ENCODE data around the gene SDK1.

The SDK1 gene

DNA sequence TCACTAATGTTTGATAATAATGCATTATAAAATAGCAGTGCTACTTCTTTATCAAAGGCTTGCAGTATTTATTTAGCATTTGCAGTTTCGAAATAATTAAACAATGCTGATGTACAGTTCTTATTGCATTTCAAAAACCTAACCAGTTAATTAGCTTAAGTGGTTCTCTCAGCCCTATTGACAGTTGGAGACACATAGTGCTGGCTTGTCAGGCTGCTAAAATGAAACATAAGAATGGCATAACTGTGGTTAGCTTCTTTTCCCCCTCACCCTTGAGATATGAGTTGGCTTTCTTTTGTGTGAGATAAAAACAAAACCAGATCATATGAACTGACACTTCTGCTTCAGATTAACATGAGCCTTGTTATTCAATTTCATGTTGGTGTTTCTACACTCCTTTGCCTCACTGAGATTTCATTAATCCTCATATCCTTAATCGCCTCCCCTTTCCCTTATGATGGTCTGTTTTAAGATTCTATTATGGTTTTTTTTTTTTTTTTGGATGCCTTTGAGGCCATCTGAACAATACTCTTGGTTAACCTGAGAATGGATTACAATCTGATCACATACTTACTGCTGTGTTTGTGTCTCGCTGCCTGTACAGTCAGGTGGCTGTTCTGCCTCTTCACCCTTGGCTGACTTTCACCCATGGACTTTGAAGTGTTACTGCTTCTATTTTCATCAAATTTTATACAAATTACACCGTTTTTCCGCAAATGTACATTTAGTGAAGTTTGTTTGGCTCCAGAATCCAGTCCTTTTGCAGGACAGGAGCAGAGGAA is 108.0 kb downstream of the SDK1 start:
- DNase-seq (ENCODE audit: low read depth in 2 of 2), result no peak

DNA sequence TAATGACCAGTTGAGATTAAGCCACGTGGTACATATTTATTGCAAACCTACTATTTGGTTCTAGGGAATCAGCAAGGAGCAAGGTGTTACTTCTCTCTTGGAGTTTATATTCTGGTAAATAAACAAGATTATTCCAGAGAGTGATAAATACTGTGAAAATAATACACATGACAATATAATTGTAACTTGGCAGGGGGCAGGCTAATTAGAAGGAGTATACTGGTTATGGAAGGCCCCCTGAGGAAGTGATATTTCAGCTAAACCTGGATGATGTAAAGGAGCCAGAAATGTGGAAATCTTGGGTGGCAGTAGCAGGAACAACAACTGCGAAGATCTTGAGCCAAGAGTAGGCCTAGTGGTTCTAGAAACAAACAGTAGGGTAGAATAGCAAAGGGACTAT is 111.8 kb downstream of the SDK1 start:
- no peak for DNase-seq (ENCODE audit: low read depth in 2 of 2)

GRCh38 chr7:3415861-3416312 is 114.8 kb downstream of the SDK1 start:
- DNase-seq (ENCODE audit: low read depth in 2 of 2), result no peak

GRCh38 chr7:3416453-3416852 is 115.4 kb downstream of the SDK1 start:
- no peak for DNase-seq (ENCODE audit: low read depth in 2 of 2)

- DNase-seq (ENCODE audit: low read depth in 2 of 2), result no peak
Observed at GRCh38 chr7:3425087-3425486, 124.0 kb downstream of the SDK1 start.

DNA sequence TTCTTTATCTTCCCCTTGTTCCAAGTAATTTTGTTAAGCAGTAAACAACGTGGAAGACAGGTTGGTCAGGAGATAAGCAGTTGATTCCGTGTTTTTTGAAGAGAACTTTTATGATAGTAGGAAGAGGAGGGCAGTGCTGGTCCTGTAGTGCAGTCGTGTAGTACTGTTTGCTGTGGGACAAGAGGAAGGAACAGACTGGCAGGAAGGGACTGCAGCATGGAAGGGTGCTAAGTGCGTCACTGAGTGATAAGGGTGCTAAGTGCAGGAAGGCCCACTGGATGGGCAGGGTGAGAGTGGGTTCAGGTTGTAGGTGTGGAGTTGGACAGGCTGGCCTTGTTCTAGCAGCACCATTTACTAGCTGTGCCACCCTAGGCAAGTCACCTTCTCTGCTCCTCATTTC is 125.0 kb downstream of the SDK1 start:
- DNase-seq (ENCODE audit: low read depth in 2 of 2), result no peak

DNA sequence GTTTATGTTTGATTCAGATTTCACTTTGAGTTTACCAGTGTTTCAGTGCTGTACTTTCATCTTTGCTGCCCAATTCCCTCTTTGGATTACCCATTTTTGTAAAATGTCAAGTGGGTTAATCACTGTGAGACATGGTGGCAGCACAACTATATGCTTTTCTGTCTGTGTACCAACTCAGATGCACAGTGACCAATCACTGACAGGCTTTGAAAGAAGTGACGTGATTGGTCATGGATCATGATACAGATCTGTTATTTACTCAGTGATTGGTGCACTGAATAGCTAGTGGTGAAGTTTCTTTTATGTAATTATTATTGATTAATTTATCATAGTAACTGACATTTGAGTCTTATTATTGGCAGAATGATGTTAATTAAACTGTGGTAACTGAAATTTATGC is 126.9 kb downstream of the SDK1 start:
- no peak for DNase-seq (ENCODE audit: low read depth in 2 of 2)

GRCh38 chr7:3429981-3430380 is 128.9 kb downstream of the SDK1 start:
- no peak for DNase-seq (ENCODE audit: low read depth in 2 of 2)

GRCh38 chr7:3430588-3430987 is 129.5 kb downstream of the SDK1 start:
- DNase-seq (ENCODE audit: low read depth in 2 of 2), result no peak

- no peak for DNase-seq (ENCODE audit: low read depth in 2 of 2)
Observed at GRCh38 chr7:3431306-3431705, 130.3 kb downstream of the SDK1 start.

DNA sequence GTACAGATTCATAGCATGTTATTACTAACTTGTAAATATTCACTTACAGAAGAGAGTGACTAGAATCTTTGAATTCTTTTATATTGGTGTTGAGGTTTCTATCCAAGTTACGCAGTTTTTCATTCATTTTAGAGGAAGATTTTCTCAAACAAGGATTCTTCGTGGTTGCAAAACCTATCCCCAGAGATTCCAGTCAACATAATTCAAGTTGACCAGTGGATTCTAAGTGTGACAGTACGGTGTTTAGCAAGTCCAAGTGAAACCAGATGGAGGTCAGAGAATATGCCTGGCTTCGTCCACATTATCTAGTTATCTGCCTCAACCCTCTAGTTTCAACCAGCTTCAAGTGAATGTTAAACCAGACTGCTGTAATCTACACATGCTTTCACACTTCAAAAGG is 131.9 kb downstream of the SDK1 start:
- no peak for DNase-seq (ENCODE audit: low read depth in 2 of 2)

GRCh38 chr7:3434611-3435010 is 133.6 kb downstream of the SDK1 start:
- DNase-seq (ENCODE audit: low read depth in 2 of 2), result no peak

- no peak for DNase-seq (ENCODE audit: low read depth in 2 of 2)
Observed at GRCh38 chr7:3436112-3436511, 135.1 kb downstream of the SDK1 start.

GRCh38 chr7:3436746-3437145 is 135.7 kb downstream of the SDK1 start:
- no peak for DNase-seq (ENCODE audit: low read depth in 2 of 2)

- DNase-seq (ENCODE audit: low read depth in 2 of 2), result no peak
Observed at GRCh38 chr7:3437467-3437866, 136.4 kb downstream of the SDK1 start.

GRCh38 chr7:3438352-3438751 is 137.3 kb downstream of the SDK1 start:
- DNase-seq (ENCODE audit: low read depth in 2 of 2), result no peak

GRCh38 chr7:3439333-3440030 is 138.4 kb downstream of the SDK1 start:
- no peak for DNase-seq (ENCODE audit: low read depth in 2 of 2)

- no peak for DNase-seq (ENCODE audit: low read depth in 2 of 2)
Observed at GRCh38 chr7:3440509-3440908, 139.5 kb downstream of the SDK1 start.

DNA sequence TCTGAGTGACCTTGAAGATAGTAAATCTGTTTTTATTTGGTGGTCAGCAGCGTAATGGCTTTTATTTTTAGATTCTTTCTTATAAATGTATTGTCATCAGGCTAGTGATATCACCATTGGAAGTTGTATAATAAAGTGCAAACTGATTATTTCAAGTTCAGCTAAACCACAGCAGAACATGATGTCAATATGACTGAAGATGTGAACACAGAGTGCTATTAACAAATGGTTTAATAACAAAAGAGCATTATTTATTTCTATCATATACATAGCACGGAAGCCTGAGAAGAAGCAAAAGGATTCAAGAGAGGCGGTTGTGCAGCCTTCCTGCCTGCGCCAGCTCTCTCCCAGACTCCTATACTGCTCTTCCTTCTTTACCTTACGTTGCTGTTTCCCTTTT is 142.7 kb downstream of the SDK1 start:
- DNase-seq (ENCODE audit: low read depth in 2 of 2), result no peak

- no peak for DNase-seq (ENCODE audit: low read depth in 2 of 2)
Observed at GRCh38 chr7:3446786-3447185, 145.7 kb downstream of the SDK1 start.

DNA sequence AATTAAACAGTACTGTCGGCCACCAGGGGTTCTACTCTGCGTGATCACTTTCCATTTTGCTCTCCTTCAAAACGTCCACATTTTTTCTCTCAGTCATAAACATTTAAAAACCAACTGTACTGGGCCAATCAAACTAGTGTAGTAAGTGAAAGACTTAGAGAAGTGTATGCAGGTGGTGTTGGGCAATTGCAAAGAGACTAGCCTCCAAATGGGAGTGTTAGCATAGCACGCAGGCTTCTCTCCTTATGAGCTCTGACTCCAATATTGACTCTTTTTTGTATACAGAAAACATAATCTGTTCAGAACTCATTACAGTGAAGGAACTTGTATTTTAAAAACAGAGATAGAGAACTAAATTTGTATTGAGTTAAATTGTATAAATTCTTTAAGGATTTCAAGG is 150.6 kb downstream of the SDK1 start:
- no peak for DNase-seq (ENCODE audit: low read depth in 2 of 2)

GRCh38 chr7:3453398-3453797 is 152.3 kb downstream of the SDK1 start:
- DNase-seq (ENCODE audit: low read depth in 2 of 2), result no peak

- DNase-seq (ENCODE audit: low read depth in 2 of 2), result no peak
Observed at GRCh38 chr7:3455806-3456595, 154.9 kb downstream of the SDK1 start.

All from activated CD4-positive, alpha-beta T cell treated with anti-CD3 and anti-CD28 coated beads for 24 hours (primary cell).